Measurements from ENCODE around the gene PLCE1.

The PLCE1 gene

GRCh38 chr10:93995182-93995581 is 1.5 kb downstream of the PLCE1 start:
- DNase-seq, result no peak

GRCh38 chr10:93995598-93996271 is 2.0 kb downstream of the PLCE1 start:
- no peak for DNase-seq

- no peak for DNase-seq
Measured at GRCh38 chr10:93996551-93996950, 2.8 kb downstream of the PLCE1 start.

GRCh38 chr10:93997546-93997945 is 3.8 kb downstream of the PLCE1 start:
- DNase-seq, result no peak

- DNase-seq, result no peak
Measured at GRCh38 chr10:93999401-93999851, 5.7 kb downstream of the PLCE1 start.

- no peak for DNase-seq
Measured at GRCh38 chr10:94000638-94001415, 7.1 kb downstream of the PLCE1 start.

GRCh38 chr10:94001416-94001810 is 7.7 kb downstream of the PLCE1 start:
- DNase-seq, result no peak

- no peak for DNase-seq
Measured at GRCh38 chr10:94002156-94002555, 8.4 kb downstream of the PLCE1 start.

GRCh38 chr10:94003488-94003887 is 9.8 kb downstream of the PLCE1 start:
- no peak for DNase-seq

- no peak for DNase-seq
Measured at GRCh38 chr10:94005050-94005449, 11.3 kb downstream of the PLCE1 start.

GRCh38 chr10:94006591-94007550 is 13.1 kb downstream of the PLCE1 start:
- DNase-seq, result no peak

GRCh38 chr10:94008526-94008925 is 14.8 kb downstream of the PLCE1 start:
- no peak for DNase-seq

- no peak for DNase-seq
Measured at GRCh38 chr10:94010116-94010515, 16.4 kb downstream of the PLCE1 start.

- no peak for DNase-seq
Measured at GRCh38 chr10:94010886-94011285, 17.2 kb downstream of the PLCE1 start.

- no peak for DNase-seq
Measured at GRCh38 chr10:94011296-94011695, 17.6 kb downstream of the PLCE1 start.

GRCh38 chr10:94012834-94013233 is 19.1 kb downstream of the PLCE1 start:
- DNase-seq, result no peak

GRCh38 chr10:94013331-94013760 is 19.6 kb downstream of the PLCE1 start:
- DNase-seq, result no peak

- DNase-seq, result no peak
Measured at GRCh38 chr10:94014304-94014703, 20.6 kb downstream of the PLCE1 start.

GRCh38 chr10:94016727-94017714 is 23.3 kb downstream of the PLCE1 start:
- DNase-seq, result no peak

- DNase-seq, result no peak
Measured at GRCh38 chr10:94018107-94018506, 24.4 kb downstream of the PLCE1 start.

- DNase-seq, result no peak
Measured at GRCh38 chr10:94023906-94024305, 30.2 kb downstream of the PLCE1 start.

- DNase-seq, result no peak
Measured at GRCh38 chr10:94024407-94024806, 30.7 kb downstream of the PLCE1 start.
